GM12878 (cell line): ENCODE data around the gene MED22. TPM values are rescaled to one million over a fixed set of nuclear protein-coding genes. Genes with fewer than 3 reads are reported as not detected.
"Not testable (repeated sequence)": the region's sequence is repeated elsewhere in the genome, so short reads cannot be mapped to it uniquely, and the experiment has no call there.

Experiments used
- ATAC-seq: fragments of 200-7000 bp; cut with Tn5 transposase; 3 replicates; pipeline ENCODE4 v1.9.1; 2020; ENCODE audit warnings: mild to moderate bottlenecking, moderate library complexity
- BruUV-seq: library from RNA; stranded (reverse); fragments of 400-500 nt; replicated peaks from 2 replicates; lab custom pipeline; 2021; lab: Mats Ljungman, UMichigan
- CTCF ChIA-PET: fragments of 300-600 bp; sonication (Branson Sonifier 250); formaldehyde crosslinking; extraction: SDS; loops from one replicate; lab custom pipeline; 2021; ENCODE audit warnings: inconsistent platforms; lab: Yijun Ruan, JAX
- POLR2A ChIA-PET: fragments of 350-600 bp; formaldehyde crosslinking; extraction: SDS; loops from one replicate; lab custom pipeline; 2021; ENCODE audit warnings: inconsistent platforms; lab: Charles Lee
- RAD21 ChIA-PET: fragments of 300-600 bp; sonication (Branson Sonifier 250); formaldehyde crosslinking; loops from one replicate; lab custom pipeline; 2023; ENCODE audit warnings: antibody characterized with exemption; ENCODE audit not compliant: unreplicated experiment; lab: Charles Lee
- SMC1A ChIA-PET: fragments of 300-600 bp; sonication (Branson Sonifier 250); formaldehyde crosslinking; loops from one replicate; lab custom pipeline; 2023; ENCODE audit not compliant: unreplicated experiment, uncharacterized antibody; lab: Charles Lee
- DNase-seq: peaks from one replicate; pipeline ENCODE4 v3.0.0-alpha.2; 2011; ENCODE audit warnings: low read depth, low spot score
- FAIRE-seq: peaks from 3 replicates; lab custom pipeline; 2011; peaks lifted over from hg19 to GRCh38; lab: Jason Lieb, UNC
- H2AFZ ChIP-seq: 2 replicates; pipeline ENCODE4 v1.6.0; 2011; ENCODE audit warnings: low read depth, low read length, control low read depth; ENCODE audit not compliant: control insufficient read depth
- H3K27ac ChIP-seq: 2 replicates; pipeline ENCODE4 v1.5.1; 2011; ENCODE audit warnings: control low read depth; ENCODE audit not compliant: control insufficient read depth, insufficient read depth
- H3K27me3 ChIP-seq, 2 experiments: replicated peaks in 1 of 2; 2 replicates each; pipeline versions ENCODE4 v1.6.0 to v1.6.1; 2011; ENCODE audit warnings: low read length in 1 of 2; ENCODE audit not compliant: control insufficient read depth in 2 of 2, insufficient read depth in 2 of 2
- H3K36me3 ChIP-seq, 2 experiments: 2 replicates each; pipeline ENCODE4 v1.5.1; 2011; ENCODE audit warnings: low read length in 1 of 2; ENCODE audit not compliant: control insufficient read depth in 2 of 2, insufficient read depth in 2 of 2
- H3K4me1 ChIP-seq: 2 replicates; pipeline ENCODE4 v1.6.1; 2011; ENCODE audit warnings: mild to moderate bottlenecking, low read length, moderate library complexity, mixed read lengths; ENCODE audit not compliant: control insufficient read depth, insufficient read depth
- H3K4me2 ChIP-seq: 2 replicates; pipeline ENCODE4 v1.6.0; 2011; ENCODE audit warnings: control low read depth; ENCODE audit not compliant: control insufficient read depth, insufficient read depth
- H3K4me3 ChIP-seq: fragments of 200-600 bp; sonication (generic); 2 replicates; pipeline ENCODE4 v1.5.1; 2016
- H3K79me2 ChIP-seq: 2 replicates; pipeline ENCODE4 v1.6.0; 2011; ENCODE audit warnings: low read length; ENCODE audit not compliant: control insufficient read depth, insufficient read depth
- H3K9ac ChIP-seq: 2 replicates; pipeline ENCODE4 v1.8.0; 2011; ENCODE audit warnings: low read length, control low read depth, mixed read lengths; ENCODE audit not compliant: control insufficient read depth, insufficient read depth
- H3K9me3 ChIP-seq: replicated peaks from 3 replicates; pipeline ENCODE4 v1.5.1; 2011; ENCODE audit warnings: mild to moderate bottlenecking, low read length; ENCODE audit not compliant: control insufficient read depth, insufficient read depth
- H4K20me1 ChIP-seq: 2 replicates; pipeline ENCODE4 v1.6.0; 2011; ENCODE audit not compliant: control insufficient read depth, insufficient read depth
- POLR2A ChIP-seq: IDR thresholded peaks from 2 replicates; pipeline ENCODE4 v1.6.1; 2011; ENCODE audit warnings: low read depth, mild to moderate bottlenecking, low read length
- POLR2AphosphoS5 ChIP-seq: IDR thresholded peaks from 2 replicates; pipeline ENCODE4 v1.6.1; 2011; ENCODE audit warnings: mild to moderate bottlenecking, low read length, inconsistent platforms
- TBL1XR1 ChIP-seq: IDR thresholded peaks from 2 replicates; pipeline ENCODE4 v1.6.1; 2012; ENCODE audit warnings: low read depth, low read length, improper control_type of control experiment
- WGBS: methylation state at CpG from one replicate; pipeline ENCODE4 v1.1.6; 2016; ENCODE audit warnings: low lambda C conversion rate; ENCODE audit not compliant: insufficient replicate concordance, insufficient coverage; ENCODE audit errors: missing lambda C conversion rate; 5-methylcytosine and 5-hydroxymethylcytosine counted together
- in situ Hi-C: fragments of 300-500 bp; cut with MboI; formaldehyde crosslinking; loops from 9 replicates; pipeline ENCODE4 v1.14.3; 2018; ENCODE audit warnings: mixed read lengths
- intact Hi-C: fragments of 100-400 bp; cut with micrococcal nuclease; formaldehyde crosslinking; loops from one replicate; pipeline ENCODE4 v1.14.2; 2022; ENCODE audit not compliant: unreplicated experiment
- polyA plus RNA-seq, 11 experiments: library from polyadenylated mRNA; depleted of rRNA in 4 of 11; unstranded in 6 of 11; stranded (reverse) in 5 of 11; fragments of >200 nt; fragmentation: Nextera tagmentation in 4 of 11; fragmentation: Illumina TruSeq in 1 of 11; extraction: Ambion mirVana in 4 of 11; extraction: Trizol in 1 of 11; gene quantifications; 1 replicate in 1 of 11; 2 replicates in 10 of 11; pipeline versions ENCODE4 v1.2.1 to v1.2.3, GENCODE V29; 2011 to 2016; ENCODE audit warnings: inconsistent platforms in 2 of 11, missing spikeins in 2 of 11, low read depth in 1 of 11
- total RNA-seq, 4 experiments: library from RNA; depleted of rRNA in 3 of 4; stranded (reverse); fragments of >200 nt in 3 of 4; fragmentation: Illumina TruSeq in 1 of 4; extraction: Trizol in 1 of 4; gene quantifications; 2 replicates each; pipeline versions ENCODE4 v1.2.1 to v1.2.3, GENCODE V29; 2013 to 2021

Gene MED22
- total and polyA plus RNA-seq, 10 of the 15 experiments (the other 5 are each of a cell fraction or from before 2014, with no cell fraction given) = 1.4 to 42.1 (median 24.6) TPM

DNA sequence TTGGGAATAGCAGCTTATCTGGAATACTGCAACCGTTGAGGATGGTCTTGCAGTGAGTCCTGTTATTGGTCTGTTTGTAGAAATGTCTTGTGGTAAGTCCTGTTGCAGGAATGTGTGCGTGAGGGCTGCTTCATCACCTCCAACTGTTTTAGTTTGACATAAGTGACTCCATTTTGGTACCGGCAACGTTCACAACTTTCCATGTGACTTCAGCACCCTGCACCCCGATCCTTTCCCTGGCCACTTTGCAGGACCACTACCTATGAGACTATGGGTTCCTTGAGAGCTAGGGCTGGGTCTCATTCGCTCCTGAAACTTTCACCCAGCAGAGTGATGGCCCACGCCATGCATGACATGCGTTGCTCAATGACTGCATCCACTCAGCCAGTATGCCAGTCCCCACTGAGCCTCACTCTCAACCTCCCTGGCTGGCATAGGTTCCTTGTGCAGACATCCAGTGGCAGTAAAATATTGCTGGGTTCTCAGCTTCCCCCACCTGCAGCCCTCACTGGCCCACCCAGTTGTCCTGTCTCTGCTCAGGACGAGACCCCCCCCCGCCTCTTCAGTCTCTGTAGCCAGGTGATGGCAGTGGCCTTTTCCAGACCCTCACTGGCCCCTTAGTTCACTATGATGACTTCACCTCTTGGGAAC lies 20.0 kb downstream of the MED22 start:
- no peak overlapping the region for H3K4me2 ChIP-seq
- H3K9me3 ChIP-seq = no peaks in the 10 kb centered on the region; the same call in 2 of the 3 replicates
- H4K20me1 ChIP-seq = no peaks in the 10 kb centered on the region
- no peaks in the 10 kb centered on the region; the same call in 1 of the 2 replicates for H3K4me1 ChIP-seq
- FAIRE-seq = no peak
- no peaks in the 10 kb centered on the region; the same call in 1 of the 2 replicates for H3K79me2 ChIP-seq
- DNase-seq = no peak
- peak; percentile 42; the same call in 1 of the 2 replicates for TF ChIP-seq POLR2AphosphoS5
- peak; percentile 54; the same call in 1 of the 2 replicates for TF ChIP-seq POLR2A
- TF ChIP-seq TBL1XR1 = no peak
- ATAC-seq = no peak
- 81% methylated on average over 10 of the region's 10 CpGs for WGBS
- H3K27me3 ChIP-seq = no peaks in the 10 kb centered on the region
- ChIA-PET CTCF (no interaction called here), POLR2A (no interaction called here), SMC1A (no interaction called here), RAD21 (no interaction called here)
- intact Hi-C loops = loop anchor here (10.0 kb wide), 1 partner anchor 143 kb away; no protein-coding TSS in a partner anchor
- no peak overlapping the region for H3K27ac ChIP-seq
- BruUV-seq = no TSS peak
- H2AFZ ChIP-seq = no peak overlapping the region
- in situ Hi-C loops = no loop called here
- H3K36me3 ChIP-seq = peaks cover 11 to 14% of the 10 kb centered on the region in 2 experiments; a peak in 3 of 4 replicates
- H3K4me3 ChIP-seq = no peak overlapping the region
- H3K9ac ChIP-seq = no peak overlapping the region

DNA sequence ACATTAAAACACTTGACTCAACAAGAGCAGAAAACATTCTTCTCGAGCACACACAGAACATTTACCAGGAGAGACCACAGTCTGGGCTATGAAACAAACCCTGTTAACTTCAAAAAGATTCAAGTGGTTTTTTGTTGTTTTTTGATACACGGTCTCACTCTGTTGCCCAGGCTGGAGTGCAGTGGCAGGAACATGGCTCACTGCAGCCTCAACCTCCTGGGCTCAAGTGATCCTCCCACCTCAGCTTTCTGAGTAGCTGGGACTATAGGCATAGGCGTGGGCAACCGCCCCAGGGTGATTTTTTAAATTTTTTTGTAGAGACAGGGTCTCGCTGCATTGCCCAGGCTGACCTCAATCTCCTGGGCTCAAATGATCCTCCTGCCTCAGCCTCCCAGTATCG lies 20.9 kb downstream of the MED22 start:
- H3K27ac ChIP-seq, in situ Hi-C loops, H3K79me2 ChIP-seq, H4K20me1 ChIP-seq, H3K4me2 ChIP-seq, SMC1A ChIA-PET, RAD21 ChIA-PET, H3K36me3 ChIP-seq, H2AFZ ChIP-seq, H3K9ac ChIP-seq, H3K4me3 ChIP-seq, H3K27me3 ChIP-seq, POLR2A ChIA-PET, H3K4me1 ChIP-seq, FAIRE-seq, H3K9me3 ChIP-seq, DNase-seq, CTCF ChIA-PET, ATAC-seq, BruUV-seq: not testable (repeated sequence)
- intact Hi-C loops = loop anchor here (10.0 kb wide), 1 partner anchor 142 kb away; no protein-coding TSS in a partner anchor
- WGBS = 96% methylated on average over 6 of the region's 6 CpGs
